Measurements from ENCODE around the gene MYCN.
"Not testable (repeated sequence)": the region's sequence is repeated elsewhere in the genome, so short reads cannot be mapped to it uniquely, and the experiment has no call there.

MYCN gene
- total RNA-seq, result 0 to 0.77 (median 0.05) reads per million in 17 experiments

GRCh38 chr2:15939854-15940660, at the start of gene MYCN:
TSS of gene MYCN (plus strand) at chr2:15940550. CDS start at chr2:15942065, 1,515 bp downstream.
- DNase-seq, result peak; percentile 22 to 86 (median 52)

GRCh38 chr2:15890936-15891905, 49.1 kb upstream of the MYCN start:
- no peak for DNase-seq

- DNase-seq, result no peak
Observed at GRCh38 chr2:15892151-15892880, 48.0 kb upstream of the MYCN start.

GRCh38 chr2:15893085-15893484, 47.3 kb upstream of the MYCN start:
- no peak for DNase-seq

GRCh38 chr2:15893689-15894480, 46.5 kb upstream of the MYCN start:
- DNase-seq, result no peak

GRCh38 chr2:15894481-15895144, 45.7 kb upstream of the MYCN start:
- DNase-seq, result no peak

- DNase-seq, result no peak
Observed at GRCh38 chr2:15895615-15896469, 44.5 kb upstream of the MYCN start.

- DNase-seq, result no peak
Observed at GRCh38 chr2:15896859-15897258, 43.5 kb upstream of the MYCN start.

- no peak for DNase-seq
Observed at GRCh38 chr2:15897431-15898098, 42.8 kb upstream of the MYCN start.

GRCh38 chr2:15899327-15899612, 41.1 kb upstream of the MYCN start:
- DNase-seq, result no peak

GRCh38 chr2:15899751-15900493, 40.4 kb upstream of the MYCN start:
- no peak for DNase-seq

- no peak for DNase-seq
Observed at GRCh38 chr2:15901095-15901807, 39.1 kb upstream of the MYCN start.

GRCh38 chr2:15901808-15902130, 38.6 kb upstream of the MYCN start:
- DNase-seq, result no peak

- DNase-seq, result not testable (repeated sequence)
Observed at GRCh38 chr2:15903910-15904309, 36.4 kb upstream of the MYCN start.

- no peak for DNase-seq
Observed at GRCh38 chr2:15905267-15905645, 35.1 kb upstream of the MYCN start.

GRCh38 chr2:15905986-15906491, 34.3 kb upstream of the MYCN start:
- DNase-seq, result no peak

GRCh38 chr2:15906778-15907177, 33.6 kb upstream of the MYCN start:
- DNase-seq, result no peak
